NCI-H524 treated with DMSO at 0.1 percent for 48 hours (cell line): ENCODE results near the gene HEXIM1.

Experiments used
- DNase-seq: peaks from one replicate; lab custom pipeline; 2025; lab: John Stamatoyannopoulos, UW

Gene HEXIM1

GRCh38 chr17:45130681-45131615, 17.3 kb upstream of the HEXIM1 start:
- DNase-seq, result no peak

DNA sequence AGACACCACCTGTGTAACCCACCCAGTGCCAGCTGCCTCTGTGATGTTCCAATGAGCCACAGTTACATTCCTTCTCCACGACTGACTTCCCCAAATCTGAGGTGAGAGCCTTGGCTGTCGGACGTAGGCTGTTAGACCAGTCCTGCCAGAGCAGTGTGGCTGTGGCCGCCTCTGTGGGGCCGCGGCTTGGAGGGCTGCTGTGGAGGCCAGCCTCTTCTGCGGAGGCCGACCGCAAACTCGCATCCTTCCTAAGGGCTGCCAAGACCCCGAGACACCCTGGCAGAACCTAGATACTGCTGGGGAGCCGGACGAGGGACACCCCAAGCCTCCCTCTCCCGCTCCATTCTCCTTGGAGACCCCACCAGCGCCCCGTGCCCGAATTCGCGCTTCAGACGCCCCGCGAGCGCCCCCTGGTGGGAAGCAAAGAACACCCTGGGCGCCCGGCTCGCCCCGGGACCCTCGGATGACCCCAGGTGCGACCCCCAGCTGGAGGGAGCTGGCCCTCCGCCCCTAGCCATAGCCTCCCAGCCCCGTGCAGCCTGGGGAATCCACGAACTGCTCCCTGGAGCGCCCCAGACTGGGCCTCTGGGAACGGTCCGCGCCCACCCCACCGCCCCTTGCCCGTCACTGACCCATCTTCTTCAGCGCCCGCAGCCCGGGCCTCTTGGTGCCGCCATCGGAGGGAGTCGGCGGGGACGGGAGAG, 16.5 kb upstream of the HEXIM1 start:
- DNase-seq, result no peak

GRCh38 chr17:45132320-45132571, 16.0 kb upstream of the HEXIM1 start, which contains the start of gene PLCD3:
Gene PLCD3, minus strand, starts transcription at chr17:45132515. Its CDS starts 105 bp downstream, at chr17:45132410.
- DNase-seq, result no peak

DNA sequence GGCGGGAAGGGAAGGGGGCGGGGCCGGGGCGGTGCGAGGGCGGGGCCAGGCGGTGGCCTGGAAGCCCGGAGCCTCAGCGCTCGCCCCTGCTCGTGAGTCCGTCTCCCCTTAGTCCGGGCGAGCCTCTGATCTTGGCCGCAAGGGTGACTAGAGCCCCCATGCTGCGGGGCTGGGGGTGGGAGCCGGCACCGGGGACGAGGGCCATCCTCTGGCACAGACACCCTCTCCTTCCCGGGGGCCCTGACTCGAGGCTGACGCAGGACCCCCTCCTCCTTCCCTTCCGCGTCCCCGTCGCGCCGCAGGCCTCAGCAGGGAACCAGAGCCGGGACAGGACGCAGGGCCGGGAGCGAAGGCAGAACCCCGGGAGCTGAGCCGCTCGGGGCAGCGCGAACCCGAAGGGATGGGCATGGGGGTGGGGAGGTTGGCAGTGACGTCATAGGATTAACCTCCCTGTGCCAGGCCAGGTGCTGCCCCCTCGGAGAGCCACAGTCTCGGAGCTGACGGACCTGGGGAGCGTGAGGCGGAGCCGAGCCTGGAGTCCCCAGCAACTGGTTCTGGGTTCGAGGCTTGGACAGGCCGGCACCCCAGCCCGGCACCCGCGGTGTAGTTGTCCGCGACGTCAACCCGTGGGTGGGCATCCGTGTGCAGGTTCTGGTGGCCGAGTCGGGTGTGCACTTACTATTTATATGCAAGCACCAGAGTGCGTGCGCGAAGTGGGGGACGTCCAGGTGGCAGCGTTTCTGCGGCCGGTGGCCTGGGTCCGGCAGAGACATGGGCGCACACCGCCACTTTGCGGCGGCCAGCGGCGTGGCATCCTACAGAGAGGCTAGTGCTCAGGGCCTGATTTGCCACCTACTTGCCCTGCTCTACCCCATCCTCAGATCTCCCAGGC, 15.5 kb upstream of the HEXIM1 start:
- peak; percentile 43 for DNase-seq

GRCh38 chr17:45135192-45135977, 12.9 kb upstream of the HEXIM1 start, which contains the start of gene ACBD4:
Gene ACBD4, plus strand, starts transcription at chr17:45135687. Its CDS starts 458 bp downstream, at chr17:45136145.
- peak; percentile 90 for DNase-seq

GRCh38 chr17:45135978-45136791, 12.1 kb upstream of the HEXIM1 start:
- no peak for DNase-seq

DNA sequence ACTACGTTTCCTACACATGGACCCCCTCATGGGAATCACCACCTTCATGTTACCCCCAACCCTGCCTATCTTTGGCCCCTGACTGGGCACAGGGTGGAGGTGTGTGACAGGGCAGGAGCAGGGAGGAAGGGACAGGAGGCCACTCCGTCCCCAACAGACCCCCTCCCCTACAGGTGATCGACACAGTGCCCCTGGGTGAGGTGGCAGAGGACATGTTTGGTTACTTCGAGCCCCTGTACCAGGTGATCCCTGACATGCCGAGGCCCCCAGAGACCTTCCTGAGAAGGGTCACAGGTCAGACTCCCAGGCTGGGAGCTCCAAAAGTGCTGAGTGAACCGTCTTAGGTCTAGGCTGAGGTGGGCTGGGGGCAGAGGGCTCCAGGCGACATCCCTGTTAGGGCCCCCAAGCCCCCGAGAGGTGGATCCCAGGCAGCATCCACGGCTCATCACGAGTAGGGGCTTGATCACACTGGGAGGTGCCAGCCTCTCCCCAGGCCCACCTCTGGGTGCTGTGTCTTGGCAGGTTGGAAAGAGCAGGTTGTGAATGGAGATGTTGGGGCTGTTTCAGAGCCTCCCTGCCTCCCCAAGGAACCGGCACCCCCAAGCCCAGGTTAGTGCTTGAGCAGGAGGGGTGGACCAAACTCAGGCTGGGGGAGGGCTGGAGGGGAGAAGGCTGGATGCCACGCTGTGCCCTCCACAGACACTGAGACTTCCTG, 11.3 kb upstream of the HEXIM1 start:
- no peak for DNase-seq

GRCh38 chr17:45137561-45138305, 10.5 kb upstream of the HEXIM1 start:
- no peak for DNase-seq

DNA sequence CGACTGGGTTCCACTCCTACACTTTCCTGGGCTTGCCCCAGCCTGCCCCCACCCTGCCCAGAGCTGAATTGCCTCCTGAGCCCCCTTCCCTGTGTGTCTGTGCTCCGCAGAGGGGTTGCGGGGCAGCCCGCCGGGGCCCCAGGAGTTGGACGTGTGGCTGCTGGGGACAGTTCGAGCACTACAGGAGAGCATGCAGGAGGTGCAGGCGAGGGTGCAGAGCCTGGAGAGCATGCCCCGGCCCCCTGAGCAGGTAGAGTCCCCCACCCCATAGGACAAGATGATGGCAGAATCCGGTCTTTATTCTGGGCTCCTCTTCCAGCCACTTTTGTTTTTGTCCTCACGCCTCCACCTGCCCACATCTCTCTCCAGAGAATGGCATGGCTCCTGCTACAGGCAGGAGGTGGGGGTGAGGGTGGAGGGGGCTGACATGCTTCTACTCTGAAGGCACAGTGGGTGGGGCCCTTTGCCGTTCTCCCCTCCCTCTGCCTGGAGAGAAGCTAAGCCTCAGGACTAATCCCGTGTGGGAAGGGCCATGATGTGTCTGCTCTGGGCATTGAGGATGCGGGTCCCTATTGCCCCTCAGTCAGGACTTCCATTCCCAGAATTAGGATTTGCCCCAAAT, 9.3 kb upstream of the HEXIM1 start:
- no peak for DNase-seq

GRCh38 chr17:45139533-45139920, 8.7 kb upstream of the HEXIM1 start:
- DNase-seq, result no peak

- DNase-seq, result no peak
Observed at GRCh38 chr17:45143094-45143670, 5.1 kb upstream of the HEXIM1 start.

DNA sequence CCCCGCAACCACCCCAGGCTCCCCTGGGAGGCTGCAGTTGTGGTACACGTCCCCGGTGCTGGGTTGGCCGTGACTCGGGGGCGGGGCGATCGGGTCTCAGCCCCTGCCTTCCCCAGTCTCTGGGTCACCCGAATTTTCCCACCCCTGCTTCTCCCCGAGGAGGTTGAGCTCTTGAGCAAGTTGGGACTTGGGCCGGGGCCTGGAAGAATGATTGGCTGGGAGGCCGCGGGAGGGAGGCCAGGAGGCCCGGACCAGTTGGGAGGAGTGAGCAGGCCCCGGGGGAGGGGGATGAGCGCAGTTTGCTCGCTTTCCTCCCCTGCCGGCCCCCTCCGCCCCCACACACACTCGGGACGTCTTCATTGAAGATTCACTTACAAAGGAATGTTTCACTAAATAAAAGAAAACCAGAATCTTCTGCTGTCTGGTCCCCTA, 4.5 kb upstream of the HEXIM1 start:
- DNase-seq, result no peak

DNA sequence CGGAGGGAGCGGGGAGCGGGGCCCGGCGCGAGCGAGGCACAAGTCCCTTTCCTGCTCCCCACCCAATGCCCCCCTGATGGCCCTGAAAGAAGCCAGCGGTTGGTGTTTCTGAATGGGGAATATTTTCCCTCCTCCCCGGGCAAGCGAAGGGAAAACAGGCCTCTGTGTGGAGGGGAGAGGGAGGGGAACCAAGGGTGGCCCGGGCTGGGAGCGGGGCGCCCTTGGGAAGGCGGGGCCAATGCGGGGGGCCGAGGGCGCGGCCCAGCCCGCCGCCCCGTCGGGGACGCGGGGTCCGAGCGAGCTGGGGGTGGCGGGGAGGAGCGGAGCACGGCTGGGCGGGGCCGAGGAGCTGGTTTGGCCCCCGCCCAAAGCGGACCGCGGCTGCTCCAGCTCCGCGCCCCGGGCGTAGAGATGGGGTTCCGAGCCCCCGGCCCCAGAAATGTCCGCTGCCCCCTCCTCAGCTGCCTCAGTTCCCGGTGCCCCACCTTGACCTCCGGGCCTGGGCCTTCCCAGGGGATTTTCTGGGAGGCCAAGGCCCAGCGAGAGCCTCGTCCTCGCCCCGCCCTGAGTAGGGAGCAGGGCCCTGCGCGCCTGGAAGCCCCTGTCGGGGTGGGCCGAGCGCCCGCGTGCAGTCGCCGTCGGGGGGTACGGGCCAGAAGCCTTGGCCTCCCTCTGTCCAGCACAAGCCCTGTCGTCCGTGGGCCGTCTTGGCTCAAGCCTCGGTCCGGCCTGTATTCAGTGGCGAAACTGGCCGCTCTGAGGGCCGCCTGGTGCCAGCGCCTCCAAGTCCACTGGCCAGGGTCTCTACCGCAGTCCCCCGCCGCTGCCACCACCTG, 3.9 kb upstream of the HEXIM1 start:
- no peak for DNase-seq

DNA sequence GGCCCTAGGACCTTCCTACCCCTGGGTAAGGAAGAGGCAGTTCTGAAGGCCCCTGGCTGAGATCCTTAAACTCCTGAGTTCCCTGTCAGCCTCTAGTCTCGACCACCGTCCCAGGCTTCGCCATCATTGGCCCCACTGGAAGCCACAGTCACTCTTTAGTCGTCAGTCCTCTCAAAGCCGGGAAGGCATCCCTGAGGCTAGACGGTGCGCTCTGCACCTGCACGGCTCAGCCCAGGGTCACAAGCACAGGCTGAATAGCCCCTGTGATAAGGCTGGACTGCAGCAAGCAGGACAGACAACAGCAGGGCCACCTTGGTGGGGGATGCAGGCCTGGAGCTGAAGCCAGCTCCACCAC, 3.3 kb upstream of the HEXIM1 start:
- no peak for DNase-seq

DNA sequence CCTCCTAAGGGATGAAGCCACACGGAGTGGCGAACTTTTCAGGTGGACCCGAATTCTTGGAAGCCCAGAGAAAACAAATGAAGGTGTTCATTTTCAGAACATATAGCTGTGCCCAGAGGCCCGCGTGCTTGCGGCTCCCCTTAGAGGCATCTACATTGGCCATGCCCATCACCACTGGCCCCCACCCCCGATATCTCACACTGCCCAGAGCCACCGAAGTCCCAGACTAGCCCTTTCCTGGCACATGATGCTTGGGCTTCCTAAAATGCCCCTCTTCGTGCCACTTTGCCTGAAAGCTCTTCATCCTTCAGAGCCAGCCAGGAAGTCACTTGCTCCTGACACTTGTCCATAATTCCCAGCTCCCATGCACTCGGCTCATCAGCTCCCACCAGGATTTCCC, 2.1 kb upstream of the HEXIM1 start:
- DNase-seq, result no peak

- no peak for DNase-seq
Observed at GRCh38 chr17:45146592-45146889, 1.7 kb upstream of the HEXIM1 start.

DNA sequence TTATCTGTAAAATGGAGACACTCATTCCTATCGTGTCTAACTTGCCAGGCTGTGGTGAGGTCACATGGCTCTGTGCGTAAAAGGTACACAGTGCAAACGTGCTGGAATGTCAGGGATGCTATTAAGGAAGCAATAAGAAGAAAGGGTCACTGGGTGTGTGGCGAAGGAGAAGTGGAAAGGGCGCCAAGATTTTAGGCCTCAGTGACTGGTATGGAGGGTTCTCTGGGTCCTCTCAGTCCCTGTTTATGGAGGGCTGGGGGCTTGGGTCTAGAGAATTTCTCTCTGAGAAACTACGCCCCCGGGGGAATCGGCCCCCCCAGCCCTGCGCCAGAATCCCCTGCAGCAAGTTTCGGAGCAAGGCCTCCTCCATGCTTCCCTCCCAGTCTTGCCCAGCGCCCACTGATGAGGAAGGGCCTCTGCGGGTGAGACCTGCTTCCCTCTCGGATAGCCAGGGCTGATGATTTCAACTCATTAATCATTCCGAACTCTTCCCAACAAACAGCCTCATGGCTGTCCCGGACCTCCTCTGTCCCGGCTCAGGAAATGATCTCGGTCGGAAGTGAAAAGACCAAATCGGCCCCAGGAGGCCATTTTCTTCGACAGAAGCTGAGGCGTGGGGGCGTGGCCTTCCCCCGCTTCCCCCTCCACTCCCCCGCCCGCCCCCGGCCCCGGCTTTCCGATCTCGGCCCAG, 1.2 kb upstream of the HEXIM1 start:
- DNase-seq, result no peak
